ENCODE results near the gene GLMP. TPM values are rescaled to one million over a fixed set of nuclear protein-coding genes. Genes with fewer than 3 reads are reported as not detected.

GLMP gene
- total RNA-seq, 1 donor from 2014 or later: 14.2 TPM

DNA sequence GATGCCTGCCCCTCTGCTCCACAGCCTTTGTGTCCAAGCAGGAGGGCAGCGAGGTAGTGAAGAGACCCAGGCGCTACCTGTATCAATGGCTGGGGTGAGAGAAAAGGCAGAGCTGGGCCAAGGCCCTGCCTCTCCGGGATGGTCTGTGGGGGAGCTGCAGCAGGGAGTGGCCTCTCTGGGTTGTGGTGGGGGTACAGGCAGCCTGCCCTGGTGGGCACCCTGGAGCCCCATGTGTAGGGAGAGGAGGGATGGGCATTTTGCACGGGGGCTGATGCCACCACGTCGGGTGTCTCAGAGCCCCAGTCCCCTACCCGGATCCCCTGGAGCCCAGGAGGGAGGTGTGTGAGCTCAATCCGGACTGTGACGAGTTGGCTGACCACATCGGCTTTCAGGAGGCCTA is 52.7 kb downstream of the GLMP start:
- peaks cover 30% of the 10 kb centered on the region for H3K36me3 ChIP-seq
- TF ChIP-seq, protein P1, sequence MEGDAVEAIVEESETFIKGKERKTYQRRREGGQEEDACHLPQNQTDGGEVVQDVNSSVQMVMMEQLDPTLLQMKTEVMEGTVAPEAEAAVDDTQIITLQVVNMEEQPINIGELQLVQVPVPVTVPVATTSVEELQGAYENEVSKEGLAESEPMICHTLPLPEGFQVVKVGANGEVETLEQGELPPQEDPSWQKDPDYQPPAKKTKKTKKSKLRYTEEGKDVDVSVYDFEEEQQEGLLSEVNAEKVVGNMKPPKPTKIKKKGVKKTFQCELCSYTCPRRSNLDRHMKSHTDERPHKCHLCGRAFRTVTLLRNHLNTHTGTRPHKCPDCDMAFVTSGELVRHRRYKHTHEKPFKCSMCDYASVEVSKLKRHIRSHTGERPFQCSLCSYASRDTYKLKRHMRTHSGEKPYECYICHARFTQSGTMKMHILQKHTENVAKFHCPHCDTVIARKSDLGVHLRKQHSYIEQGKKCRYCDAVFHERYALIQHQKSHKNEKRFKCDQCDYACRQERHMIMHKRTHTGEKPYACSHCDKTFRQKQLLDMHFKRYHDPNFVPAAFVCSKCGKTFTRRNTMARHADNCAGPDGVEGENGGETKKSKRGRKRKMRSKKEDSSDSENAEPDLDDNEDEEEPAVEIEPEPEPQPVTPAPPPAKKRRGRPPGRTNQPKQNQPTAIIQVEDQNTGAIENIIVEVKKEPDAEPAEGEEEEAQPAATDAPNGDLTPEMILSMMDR (IDR thresholded peaks at IDR 0.05; ENCODE audit: borderline replicate concordance): no peak
- no peak overlapping the region for H3K27ac ChIP-seq (replicated peaks)
- H3K4me1 ChIP-seq: peaks cover 26% of the 10 kb centered on the region
- H3K4me3 ChIP-seq: no peak overlapping the region
- no peak for DNase-seq
- H3K27me3 ChIP-seq (ENCODE audit: low read depth): peaks cover 21% of the 10 kb centered on the region
- intact Hi-C loops (cut with micrococcal nuclease): no loop called here
- H3K9me3 ChIP-seq (replicated peaks): no peaks in the 10 kb centered on the region

Other genes with a start within 250 kb of the GLMP start
- 29.9 TPM for gene UBQLN4, start 241.9 kb downstream of the GLMP start, total RNA-seq
- 55.0 TPM for gene LAMTOR2, start 240.9 kb downstream of the GLMP start, total RNA-seq
- not detected for gene RAB25, start 234.5 kb downstream of the GLMP start, total RNA-seq
- gene MEX3A, start 213.2 kb downstream of the GLMP start, total RNA-seq: 0.16 TPM
- 236 TPM for gene LMNA, start 181.0 kb downstream of the GLMP start, total RNA-seq
- gene SEMA4A, start 142.1 kb downstream of the GLMP start, total RNA-seq: 1.0 TPM
- gene SLC25A44, start 101.6 kb downstream of the GLMP start, total RNA-seq: 14.4 TPM
- gene PMF1, start 82.7 kb downstream of the GLMP start, total RNA-seq: 55.8 TPM
- gene BGLAP, start 53.5 kb downstream of the GLMP start, total RNA-seq: 0.30 TPM
- gene PAQR6, start 47.6 kb downstream of the GLMP start, total RNA-seq: 0.47 TPM
- gene SMG5, start 12.9 kb downstream of the GLMP start, total RNA-seq: 91.1 TPM
- 1.5 TPM for gene TMEM79, start 11.4 kb downstream of the GLMP start, total RNA-seq
- not detected for gene VHLL, start 3.6 kb upstream of the GLMP start, total RNA-seq
- 123 TPM for gene CCT3, start 42.6 kb upstream of the GLMP start, total RNA-seq
- gene TSACC, start 42.8 kb upstream of the GLMP start, total RNA-seq: 0.58 TPM
- not detected for gene RHBG, start 73.5 kb upstream of the GLMP start, total RNA-seq
- 96.8 TPM for gene MEF2D, start 205.1 kb upstream of the GLMP start, total RNA-seq